GM12891 (cell line): ENCODE data around the gene NPAS1.

Experiments
- DNase-seq: peaks from one replicate; pipeline ENCODE4 v3.0.0; 2011; ENCODE audit warnings: low spot score; ENCODE audit not compliant: insufficient read length
- FAIRE-seq: peaks from 2 replicates; lab custom pipeline; 2011; peaks lifted over from hg19 to GRCh38; lab: Jason Lieb, UNC
- PAX5 ChIP-seq: IDR thresholded peaks from 2 replicates; pipeline ENCODE4 v1.6.1; 2011; ENCODE audit warnings: low read length, moderate library complexity, mild to moderate bottlenecking; ENCODE audit not compliant: insufficient read depth, severe bottlenecking
- POLR2A ChIP-seq: IDR thresholded peaks from 2 replicates; pipeline ENCODE4 v1.6.1; 2011; ENCODE audit warnings: low read depth, low read length, control low read depth
- POLR2AphosphoS5 ChIP-seq: IDR thresholded peaks from 2 replicates; pipeline ENCODE4 v1.6.1; 2011; ENCODE audit warnings: low read depth, low read length, control low read depth
- POU2F2 ChIP-seq: IDR thresholded peaks from 2 replicates; pipeline ENCODE4 v1.6.1; 2011; ENCODE audit warnings: low read depth, mild to moderate bottlenecking, control low read depth, low read length, moderate library complexity
- SPI1 ChIP-seq: IDR thresholded peaks from 2 replicates; pipeline ENCODE4 v1.6.1; 2011; ENCODE audit warnings: low read depth, low read length, control low read depth
- TAF1 ChIP-seq: IDR thresholded peaks from 2 replicates; pipeline ENCODE4 v1.6.1; 2011; ENCODE audit warnings: low read depth, low read length, control low read depth

Gene NPAS1

GRCh38 chr19:47020992-47021496 lies 1.4 kb downstream of the NPAS1 start:
- TF ChIP-seq POLR2AphosphoS5, result no peak
- no peak for TF ChIP-seq POU2F2
- TF ChIP-seq SPI1, result no peak
- TF ChIP-seq TAF1, result no peak
- TF ChIP-seq PAX5, result no peak
- no peak for TF ChIP-seq POLR2A
- DNase-seq (no peak), FAIRE-seq (no peak)

GRCh38 chr19:47021536-47022139 lies 2.0 kb downstream of the NPAS1 start:
- TF ChIP-seq SPI1 (no peak), POU2F2 (no peak), POLR2A (no peak), PAX5 (no peak), TAF1 (no peak), POLR2AphosphoS5 (no peak)
- DNase-seq (no peak), FAIRE-seq (no peak)

- TF ChIP-seq PAX5 (no peak), POLR2A (no peak), SPI1 (no peak), POU2F2 (no peak), POLR2AphosphoS5 (no peak), TAF1 (no peak)
- DNase-seq (no peak), FAIRE-seq (no peak)
Observed at GRCh38 chr19:47022140-47022536, 2.5 kb downstream of the NPAS1 start.

- DNase-seq (no peak), FAIRE-seq (no peak)
- TF ChIP-seq POLR2AphosphoS5, result no peak
- TF ChIP-seq PAX5, result no peak
- no peak for TF ChIP-seq POLR2A
- TF ChIP-seq SPI1, result no peak
- no peak for TF ChIP-seq POU2F2
- no peak for TF ChIP-seq TAF1
Observed at GRCh38 chr19:47022541-47023447, 3.2 kb downstream of the NPAS1 start.

GRCh38 chr19:47023448-47023794 lies 3.8 kb downstream of the NPAS1 start:
- FAIRE-seq, result no peak
- no peak for DNase-seq
- TF ChIP-seq SPI1 (no peak), POLR2A (no peak)

- FAIRE-seq (no peak), DNase-seq (no peak)
- TF ChIP-seq POLR2A (no peak), POLR2AphosphoS5 (no peak), TAF1 (no peak), PAX5 (no peak), POU2F2 (no peak), SPI1 (no peak)
Observed at GRCh38 chr19:47024502-47024901, 4.9 kb downstream of the NPAS1 start.

- FAIRE-seq, result no peak
- no peak for TF ChIP-seq POU2F2
- TF ChIP-seq TAF1, result no peak
- no peak for TF ChIP-seq POLR2A
- TF ChIP-seq SPI1, result no peak
- TF ChIP-seq PAX5, result no peak
- TF ChIP-seq POLR2AphosphoS5, result no peak
- DNase-seq, result no peak
Observed at GRCh38 chr19:47026156-47026555, 6.5 kb downstream of the NPAS1 start.

- TF ChIP-seq POLR2AphosphoS5 (no peak), PAX5 (no peak), POLR2A (no peak), SPI1 (no peak), TAF1 (no peak), POU2F2 (no peak)
- DNase-seq (no peak), FAIRE-seq (no peak)
Observed at GRCh38 chr19:47026889-47027288, 7.3 kb downstream of the NPAS1 start.

GRCh38 chr19:47027586-47028088 lies 8.0 kb downstream of the NPAS1 start:
- TF ChIP-seq TAF1, result no peak
- TF ChIP-seq PAX5, result no peak
- no peak for TF ChIP-seq POLR2AphosphoS5
- TF ChIP-seq SPI1, result no peak
- TF ChIP-seq POLR2A, result no peak
- TF ChIP-seq POU2F2, result no peak
- DNase-seq, result no peak
- no peak for FAIRE-seq

- FAIRE-seq, result no peak
- no peak for DNase-seq
- TF ChIP-seq POLR2AphosphoS5, result no peak
- no peak for TF ChIP-seq POLR2A
- TF ChIP-seq POU2F2, result no peak
Observed at GRCh38 chr19:47028195-47028601, 8.6 kb downstream of the NPAS1 start.
